ENCODE results near the gene POLRMT.

GRCh38 chr19:629961-630714 is 3.2 kb downstream of the POLRMT start:
- TF ChIP-seq, protein P1, sequence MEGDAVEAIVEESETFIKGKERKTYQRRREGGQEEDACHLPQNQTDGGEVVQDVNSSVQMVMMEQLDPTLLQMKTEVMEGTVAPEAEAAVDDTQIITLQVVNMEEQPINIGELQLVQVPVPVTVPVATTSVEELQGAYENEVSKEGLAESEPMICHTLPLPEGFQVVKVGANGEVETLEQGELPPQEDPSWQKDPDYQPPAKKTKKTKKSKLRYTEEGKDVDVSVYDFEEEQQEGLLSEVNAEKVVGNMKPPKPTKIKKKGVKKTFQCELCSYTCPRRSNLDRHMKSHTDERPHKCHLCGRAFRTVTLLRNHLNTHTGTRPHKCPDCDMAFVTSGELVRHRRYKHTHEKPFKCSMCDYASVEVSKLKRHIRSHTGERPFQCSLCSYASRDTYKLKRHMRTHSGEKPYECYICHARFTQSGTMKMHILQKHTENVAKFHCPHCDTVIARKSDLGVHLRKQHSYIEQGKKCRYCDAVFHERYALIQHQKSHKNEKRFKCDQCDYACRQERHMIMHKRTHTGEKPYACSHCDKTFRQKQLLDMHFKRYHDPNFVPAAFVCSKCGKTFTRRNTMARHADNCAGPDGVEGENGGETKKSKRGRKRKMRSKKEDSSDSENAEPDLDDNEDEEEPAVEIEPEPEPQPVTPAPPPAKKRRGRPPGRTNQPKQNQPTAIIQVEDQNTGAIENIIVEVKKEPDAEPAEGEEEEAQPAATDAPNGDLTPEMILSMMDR (IDR thresholded peaks at IDR 0.05) = no peak
- TF ChIP-seq POLR2A (IDR thresholded peaks at IDR 0.05) = no peak
- TF ChIP-seq POLR2AphosphoS5 (IDR thresholded peaks at IDR 0.05) = no peak

All from prostate gland (tissue), 2 donors.